Chondrocyte (in vitro differentiated cells): ENCODE measurements around the gene DNAJC5G. TPM values are rescaled to one million over a fixed set of nuclear protein-coding genes. Genes with fewer than 3 reads are reported as not detected.
"Not testable (repeated sequence)": the region's sequence is repeated elsewhere in the genome, so short reads cannot be mapped to it uniquely, and the experiment has no call there.

Experiments used
- DNase-seq: peaks from one replicate; pipeline ENCODE4 v3.0.0; 2021; ENCODE audit warnings: mixed read lengths, low spot score
- H3K27ac Mint-ChIP-seq: one replicate; pipeline ENCODE4 v1.8.0; 2021; ENCODE audit warnings: mild to moderate bottlenecking, moderate library complexity, mixed read lengths; ENCODE audit not compliant: unreplicated experiment
- H3K27me3 Mint-ChIP-seq: 2 replicates; pipeline ENCODE4 v1.8.0; 2021; ENCODE audit warnings: low read depth, mixed read lengths
- H3K36me3 Mint-ChIP-seq: 2 replicates; pipeline ENCODE4 v1.8.0; 2021; ENCODE audit warnings: low read depth, mixed read lengths
- H3K4me1 Mint-ChIP-seq: 2 replicates; pipeline ENCODE4 v1.8.0; 2021; ENCODE audit warnings: low read depth, mild to moderate bottlenecking, mixed read lengths
- H3K4me3 Mint-ChIP-seq: one replicate; pipeline ENCODE4 v1.8.0; 2021; ENCODE audit warnings: mild to moderate bottlenecking, moderate library complexity, mixed read lengths; ENCODE audit not compliant: unreplicated experiment
- H3K9me3 Mint-ChIP-seq: 2 replicates; pipeline ENCODE4 v1.8.0; 2021; ENCODE audit warnings: low read depth, mixed read lengths
- CTCF ChIP-seq: fragments of 200-600 bp; sonication (generic); IDR thresholded peaks from 2 replicates; pipeline ENCODE4 v1.5.0; 2021; ENCODE audit warnings: antibody characterized with exemption, mild to moderate bottlenecking, moderate library complexity
- total RNA-seq: library from RNA; stranded (reverse); gene quantifications from 3 replicates; pipeline ENCODE4 v1.2.1, GENCODE V29; 2021

The DNAJC5G gene
- total RNA-seq, 1 donor from 2014 or later, result not detected

- H3K4me3 Mint-ChIP-seq, result no peak overlapping the region
- no peaks in the 10 kb centered on the region for H3K9me3 Mint-ChIP-seq
- no peak for TF ChIP-seq CTCF
- H3K4me1 Mint-ChIP-seq, result peaks cover 7% of the 10 kb centered on the region
- no peak for DNase-seq
- no peak overlapping the region for H3K27ac Mint-ChIP-seq
- H3K27me3 Mint-ChIP-seq, result peaks cover 17% of the 10 kb centered on the region
- H3K36me3 Mint-ChIP-seq, result no peaks in the 10 kb centered on the region
Measured at GRCh38 chr2:27298391-27299080, 23.3 kb downstream of the DNAJC5G start.

GRCh38 chr2:27300606-27301005 is 25.4 kb downstream of the DNAJC5G start:
- H3K4me3 Mint-ChIP-seq, H3K4me1 Mint-ChIP-seq, H3K36me3 Mint-ChIP-seq, DNase-seq, H3K9me3 Mint-ChIP-seq, H3K27ac Mint-ChIP-seq: not testable (repeated sequence)
- peaks cover 24% of the 10 kb centered on the region for H3K27me3 Mint-ChIP-seq

- no peak for DNase-seq
Measured at GRCh38 chr2:27303093-27304025, 28.1 kb downstream of the DNAJC5G start.

GRCh38 chr2:27304488-27305240 is 29.4 kb downstream of the DNAJC5G start:
- Mint-ChIP-seq H3K36me3 (peaks cover 4% of the 10 kb centered on the region), H3K27ac (no peak overlapping the region), H3K9me3 (no peaks in the 10 kb centered on the region), H3K4me3 (no peak overlapping the region), H3K27me3 (peaks cover 13% of the 10 kb centered on the region), H3K4me1 (peaks cover 9% of the 10 kb centered on the region)
- no peak for TF ChIP-seq CTCF
- no peak for DNase-seq

More at GRCh38 chr2:27303093-27304025, 28.1 kb downstream of the DNAJC5G start:
- H3K27me3 Mint-ChIP-seq, result peaks cover 18% of the 10 kb centered on the region
- H3K4me1 Mint-ChIP-seq, result peaks cover 5% of the 10 kb centered on the region
- TF ChIP-seq CTCF, result peak; percentile 96
- H3K36me3 Mint-ChIP-seq, result no peaks in the 10 kb centered on the region
- peak overlapping the region; percentile 33 for H3K4me3 Mint-ChIP-seq
- no peak overlapping the region for H3K27ac Mint-ChIP-seq
- no peaks in the 10 kb centered on the region for H3K9me3 Mint-ChIP-seq

DNA sequence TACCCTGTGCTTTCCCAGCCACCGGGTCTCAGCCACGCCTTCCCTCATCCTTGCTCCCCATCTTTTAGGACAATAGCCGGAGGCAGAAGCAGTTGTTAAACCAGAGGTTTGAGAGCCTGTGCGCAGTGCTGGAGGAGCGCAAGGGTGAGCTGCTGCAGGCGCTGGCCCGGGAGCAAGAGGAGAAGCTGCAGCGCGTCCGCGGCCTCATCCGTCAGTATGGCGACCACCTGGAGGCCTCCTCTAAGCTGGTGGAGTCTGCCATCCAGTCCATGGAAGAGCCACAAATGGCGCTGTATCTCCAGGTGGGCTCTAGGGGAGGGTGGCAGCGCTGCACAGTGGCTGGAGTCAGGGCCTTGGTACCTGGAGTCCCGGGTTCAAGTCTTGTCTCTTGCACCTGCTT is 30.3 kb downstream of the DNAJC5G start:
- Mint-ChIP-seq H3K27ac (no peak overlapping the region), H3K36me3 (peaks cover 9% of the 10 kb centered on the region), H3K4me3 (no peak overlapping the region), H3K27me3 (peaks cover 13% of the 10 kb centered on the region), H3K4me1 (peaks cover 9% of the 10 kb centered on the region), H3K9me3 (no peaks in the 10 kb centered on the region)
- no peak for TF ChIP-seq CTCF
- DNase-seq, result no peak
